Measurements from ENCODE around the gene CLCN6.

The CLCN6 gene

GRCh38 chr1:11804666-11805421 is 1.1 kb upstream of the CLCN6 start:
- DNase-seq: no peak
- Histone ChIP-seq H3K36me3 (peaks cover 33% of the 10 kb centered on the region), H3K4me3 (ENCODE audit: low read depth, low read length) (peak overlapping the region; percentile 64), H3K27me3 (ENCODE audit: insufficient read depth, low read depth, severe bottlenecking) (no peaks in the 10 kb centered on the region), H3K9me3 (ENCODE audit: severe bottlenecking) (no peaks in the 10 kb centered on the region), H3K27ac (peak overlapping the region; percentile 79)
- TF ChIP-seq, protein P1, sequence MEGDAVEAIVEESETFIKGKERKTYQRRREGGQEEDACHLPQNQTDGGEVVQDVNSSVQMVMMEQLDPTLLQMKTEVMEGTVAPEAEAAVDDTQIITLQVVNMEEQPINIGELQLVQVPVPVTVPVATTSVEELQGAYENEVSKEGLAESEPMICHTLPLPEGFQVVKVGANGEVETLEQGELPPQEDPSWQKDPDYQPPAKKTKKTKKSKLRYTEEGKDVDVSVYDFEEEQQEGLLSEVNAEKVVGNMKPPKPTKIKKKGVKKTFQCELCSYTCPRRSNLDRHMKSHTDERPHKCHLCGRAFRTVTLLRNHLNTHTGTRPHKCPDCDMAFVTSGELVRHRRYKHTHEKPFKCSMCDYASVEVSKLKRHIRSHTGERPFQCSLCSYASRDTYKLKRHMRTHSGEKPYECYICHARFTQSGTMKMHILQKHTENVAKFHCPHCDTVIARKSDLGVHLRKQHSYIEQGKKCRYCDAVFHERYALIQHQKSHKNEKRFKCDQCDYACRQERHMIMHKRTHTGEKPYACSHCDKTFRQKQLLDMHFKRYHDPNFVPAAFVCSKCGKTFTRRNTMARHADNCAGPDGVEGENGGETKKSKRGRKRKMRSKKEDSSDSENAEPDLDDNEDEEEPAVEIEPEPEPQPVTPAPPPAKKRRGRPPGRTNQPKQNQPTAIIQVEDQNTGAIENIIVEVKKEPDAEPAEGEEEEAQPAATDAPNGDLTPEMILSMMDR (IDR thresholded peaks at IDR 0.05; ENCODE audit: low read depth, low read length): no peak

- Histone ChIP-seq H3K9me3 (ENCODE audit: severe bottlenecking) (no peaks in the 10 kb centered on the region), H3K36me3 (peaks cover 35% of the 10 kb centered on the region), H3K4me3 (ENCODE audit: low read depth, low read length) (peak overlapping the region; percentile 64), H3K27ac (peak overlapping the region; percentile 74), H3K27me3 (ENCODE audit: insufficient read depth, low read depth, severe bottlenecking) (no peaks in the 10 kb centered on the region)
- no peak for DNase-seq
- TF ChIP-seq, protein P1 (IDR thresholded peaks at IDR 0.05; ENCODE audit: low read depth, low read length): no peak
These were observed 431 bp downstream of the CLCN6 start for GRCh38 chr1:11806307-11806936.

DNA sequence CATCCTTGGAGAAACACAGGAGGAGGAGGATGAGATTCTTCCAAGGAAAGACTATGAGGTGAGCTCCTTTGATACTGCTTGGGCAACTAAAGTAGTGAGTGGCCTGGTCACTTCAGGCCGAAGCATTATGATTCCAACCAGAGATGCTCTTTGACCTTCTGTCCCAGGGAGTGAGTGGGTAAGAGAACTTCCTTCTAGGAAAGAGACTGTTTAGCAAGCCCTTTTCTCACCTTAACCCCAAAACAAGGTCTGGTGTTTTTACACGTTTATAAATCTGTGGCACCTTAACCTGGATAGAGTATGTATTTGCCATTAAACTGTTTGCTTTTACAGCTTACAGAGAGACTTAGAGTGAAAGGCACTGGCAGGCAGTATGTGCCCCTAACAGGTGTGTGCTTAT is 1.1 kb downstream of the CLCN6 start:
- Histone ChIP-seq H3K27ac (no peak overlapping the region), H3K27me3 (ENCODE audit: insufficient read depth, low read depth, severe bottlenecking) (no peaks in the 10 kb centered on the region), H3K9me3 (ENCODE audit: severe bottlenecking) (no peaks in the 10 kb centered on the region), H3K36me3 (peaks cover 35% of the 10 kb centered on the region), H3K4me3 (ENCODE audit: low read depth, low read length) (no peak overlapping the region)
- no peak for DNase-seq
- TF ChIP-seq, protein P1 (IDR thresholded peaks at IDR 0.05; ENCODE audit: low read depth, low read length): no peak

- Histone ChIP-seq H3K36me3 (peaks cover 54% of the 10 kb centered on the region), H3K27ac (no peak overlapping the region), H3K9me3 (ENCODE audit: severe bottlenecking) (no peaks in the 10 kb centered on the region), H3K4me3 (ENCODE audit: low read depth, low read length) (no peak overlapping the region), H3K27me3 (ENCODE audit: insufficient read depth, low read depth, severe bottlenecking) (no peaks in the 10 kb centered on the region)
- TF ChIP-seq, protein P1 (IDR thresholded peaks at IDR 0.05; ENCODE audit: low read depth, low read length): no peak
- DNase-seq: no peak
These were observed 7.0 kb downstream of the CLCN6 start for GRCh38 chr1:11813021-11813420.

- Histone ChIP-seq H3K9me3 (ENCODE audit: severe bottlenecking) (no peaks in the 10 kb centered on the region), H3K4me3 (ENCODE audit: low read depth, low read length) (no peak overlapping the region), H3K27me3 (ENCODE audit: insufficient read depth, low read depth, severe bottlenecking) (no peaks in the 10 kb centered on the region), H3K27ac (no peak overlapping the region), H3K36me3 (peaks cover 42% of the 10 kb centered on the region)
- TF ChIP-seq, protein P1 (IDR thresholded peaks at IDR 0.05; ENCODE audit: low read depth, low read length): no peak
- no peak for DNase-seq
These were observed 11.2 kb downstream of the CLCN6 start for GRCh38 chr1:11817192-11817591.

All from WERI-Rb-1 (cell line).